Pons (tissue), 1 donor: ENCODE data around the gene S100B.
A peak's percentile ranks its signal among the peaks of the same experiment; 100 is the strongest.
"Not testable (repeated sequence)": the region's sequence is repeated elsewhere in the genome, so short reads cannot be mapped to it uniquely, and the experiment has no call there.

Experiments
- DNase-seq: peaks from one replicate; pipeline ENCODE4 v3.0.0-alpha.2; 2016; ENCODE audit warnings: low spot score

S100B gene

GRCh38 chr21:46600978-46601377 lies 3.9 kb downstream of the S100B start:
- no peak for DNase-seq

- DNase-seq = peak; percentile 7
These were observed 4.6 kb downstream of the S100B start for GRCh38 chr21:46600305-46600704.

- DNase-seq = no peak
These were observed 6.0 kb downstream of the S100B start for GRCh38 chr21:46598581-46599572.

- peak; percentile 79 for DNase-seq
These were observed 7.0 kb downstream of the S100B start for GRCh38 chr21:46597896-46598343.

GRCh38 chr21:46597031-46597430 lies 7.9 kb downstream of the S100B start:
- no peak for DNase-seq

GRCh38 chr21:46596201-46596600 lies 8.7 kb downstream of the S100B start:
- no peak for DNase-seq

GRCh38 chr21:46594276-46594675 lies 10.6 kb downstream of the S100B start:
- no peak for DNase-seq

- DNase-seq = no peak
These were observed 19.5 kb downstream of the S100B start for GRCh38 chr21:46585191-46585953.

GRCh38 chr21:46581780-46582307 lies 23.0 kb downstream of the S100B start:
- DNase-seq = no peak

GRCh38 chr21:46579394-46579793 lies 25.5 kb downstream of the S100B start:
- DNase-seq = not testable (repeated sequence)

- not testable (repeated sequence) for DNase-seq
These were observed 27.1 kb downstream of the S100B start for GRCh38 chr21:46577786-46578185.

- DNase-seq = no peak
These were observed 32.0 kb downstream of the S100B start for GRCh38 chr21:46572850-46573249.

GRCh38 chr21:46570631-46571030 lies 34.3 kb downstream of the S100B start:
- DNase-seq = no peak

GRCh38 chr21:46570119-46570518 lies 34.8 kb downstream of the S100B start:
- DNase-seq = no peak

GRCh38 chr21:46569081-46569480 lies 35.8 kb downstream of the S100B start:
- DNase-seq = no peak

- DNase-seq = no peak
These were observed 36.3 kb downstream of the S100B start for GRCh38 chr21:46568562-46568961.

- DNase-seq = no peak
These were observed 37.5 kb downstream of the S100B start for GRCh38 chr21:46567348-46567747.

- DNase-seq = no peak
These were observed 40.5 kb downstream of the S100B start for GRCh38 chr21:46564391-46564790.

- no peak for DNase-seq
These were observed 41.8 kb downstream of the S100B start for GRCh38 chr21:46562964-46563607.

GRCh38 chr21:46562472-46562871 lies 42.4 kb downstream of the S100B start:
- DNase-seq = no peak

- DNase-seq = no peak
These were observed 43.3 kb downstream of the S100B start for GRCh38 chr21:46561445-46562090.
